ENCODE results near the gene UNC5A.

- TF ChIP-seq POLR2AphosphoS5 (IDR thresholded peaks at IDR 0.05; ENCODE audit: insufficient read depth in 1 of 2, low read depth in 1 of 2) (no peak), POLR2A (IDR thresholded peaks at IDR 0.05) (no peak)
- TF ChIP-seq, protein P1, sequence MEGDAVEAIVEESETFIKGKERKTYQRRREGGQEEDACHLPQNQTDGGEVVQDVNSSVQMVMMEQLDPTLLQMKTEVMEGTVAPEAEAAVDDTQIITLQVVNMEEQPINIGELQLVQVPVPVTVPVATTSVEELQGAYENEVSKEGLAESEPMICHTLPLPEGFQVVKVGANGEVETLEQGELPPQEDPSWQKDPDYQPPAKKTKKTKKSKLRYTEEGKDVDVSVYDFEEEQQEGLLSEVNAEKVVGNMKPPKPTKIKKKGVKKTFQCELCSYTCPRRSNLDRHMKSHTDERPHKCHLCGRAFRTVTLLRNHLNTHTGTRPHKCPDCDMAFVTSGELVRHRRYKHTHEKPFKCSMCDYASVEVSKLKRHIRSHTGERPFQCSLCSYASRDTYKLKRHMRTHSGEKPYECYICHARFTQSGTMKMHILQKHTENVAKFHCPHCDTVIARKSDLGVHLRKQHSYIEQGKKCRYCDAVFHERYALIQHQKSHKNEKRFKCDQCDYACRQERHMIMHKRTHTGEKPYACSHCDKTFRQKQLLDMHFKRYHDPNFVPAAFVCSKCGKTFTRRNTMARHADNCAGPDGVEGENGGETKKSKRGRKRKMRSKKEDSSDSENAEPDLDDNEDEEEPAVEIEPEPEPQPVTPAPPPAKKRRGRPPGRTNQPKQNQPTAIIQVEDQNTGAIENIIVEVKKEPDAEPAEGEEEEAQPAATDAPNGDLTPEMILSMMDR (IDR thresholded peaks at IDR 0.05) = no peak
Measured at GRCh38 chr5:176787676-176788075, 22.7 kb upstream of the UNC5A start.
